Esophagus muscularis mucosa (tissue), 3 donors: ENCODE measurements around the gene PNPT1.

Source experiments
- POLR2AphosphoS5 ChIP-seq, 2 donors: sonication (generic); formaldehyde crosslinking; IDR thresholded peaks; one replicate each; pipeline ENCODE4 v1.6.1; 2017; ENCODE audit warnings: antibody characterized with exemption in 2 of 2
- TF ChIP-seq, protein P1 (sequence below), 3 experiments: fragments of 200-600 bp in 2 of 3; fragments of 450-650 bp in 1 of 3; sonication (generic) in 2 of 3; IDR thresholded peaks; one replicate each; pipeline ENCODE4 v1.5.1; 2017 to 2019; ENCODE audit warnings: antibody characterized with exemption in 3 of 3, mild to moderate bottlenecking in 2 of 3, moderate library complexity in 1 of 3

GRCh38 chr2:55595536-55595935, 98.1 kb downstream of the PNPT1 start:
- TF ChIP-seq, protein P1, sequence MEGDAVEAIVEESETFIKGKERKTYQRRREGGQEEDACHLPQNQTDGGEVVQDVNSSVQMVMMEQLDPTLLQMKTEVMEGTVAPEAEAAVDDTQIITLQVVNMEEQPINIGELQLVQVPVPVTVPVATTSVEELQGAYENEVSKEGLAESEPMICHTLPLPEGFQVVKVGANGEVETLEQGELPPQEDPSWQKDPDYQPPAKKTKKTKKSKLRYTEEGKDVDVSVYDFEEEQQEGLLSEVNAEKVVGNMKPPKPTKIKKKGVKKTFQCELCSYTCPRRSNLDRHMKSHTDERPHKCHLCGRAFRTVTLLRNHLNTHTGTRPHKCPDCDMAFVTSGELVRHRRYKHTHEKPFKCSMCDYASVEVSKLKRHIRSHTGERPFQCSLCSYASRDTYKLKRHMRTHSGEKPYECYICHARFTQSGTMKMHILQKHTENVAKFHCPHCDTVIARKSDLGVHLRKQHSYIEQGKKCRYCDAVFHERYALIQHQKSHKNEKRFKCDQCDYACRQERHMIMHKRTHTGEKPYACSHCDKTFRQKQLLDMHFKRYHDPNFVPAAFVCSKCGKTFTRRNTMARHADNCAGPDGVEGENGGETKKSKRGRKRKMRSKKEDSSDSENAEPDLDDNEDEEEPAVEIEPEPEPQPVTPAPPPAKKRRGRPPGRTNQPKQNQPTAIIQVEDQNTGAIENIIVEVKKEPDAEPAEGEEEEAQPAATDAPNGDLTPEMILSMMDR (IDR thresholded peaks at IDR 0.05): no peak
- TF ChIP-seq POLR2AphosphoS5 (IDR thresholded peaks at IDR 0.05): no peak
